Endothelial cell of umbilical vein (primary cell): Measurements from ENCODE around the gene NRG3.

Experiments used
- MYC ChIP-seq: IDR thresholded peaks from one replicate; pipeline ENCODE4 v1.6.1; 2011; ENCODE audit warnings: mild to moderate bottlenecking, low read depth, low read length
- POLR2A ChIP-seq: IDR thresholded peaks from 2 replicates; pipeline ENCODE4 v1.6.1; 2012; ENCODE audit warnings: low read depth, mild to moderate bottlenecking, control low read depth, low read length
- POLR2AphosphoS5 ChIP-seq: IDR thresholded peaks from 2 replicates; pipeline ENCODE4 v1.6.1; 2012; ENCODE audit warnings: low read depth, mild to moderate bottlenecking, control low read depth, low read length, moderate library complexity; ENCODE audit not compliant: insufficient read depth
- TF ChIP-seq, protein P1 (sequence below), 2 donors: IDR thresholded peaks; 1 replicate in 1 of 2; 2 replicates in 1 of 2; pipeline ENCODE4 v1.5.1; 2011; ENCODE audit warnings: low read length in 2 of 2, mild to moderate bottlenecking in 2 of 2, moderate library complexity in 2 of 2, control low read depth in 1 of 2, inconsistent platforms in 1 of 2, low read depth in 1 of 2; ENCODE audit not compliant: insufficient read depth in 1 of 2; ENCODE audit errors: extremely low read depth in 1 of 2
- TF ChIP-seq, protein P2 (sequence below): IDR thresholded peaks from 2 replicates; pipeline ENCODE4 v1.6.1; 2011; ENCODE audit not compliant: insufficient read depth, insufficient read length

GRCh38 chr10:81953420-81953819, 78.4 kb downstream of the NRG3 start:
- TF ChIP-seq POLR2AphosphoS5 (no peak), MYC (no peak), POLR2A (no peak)
- TF ChIP-seq, protein P1, sequence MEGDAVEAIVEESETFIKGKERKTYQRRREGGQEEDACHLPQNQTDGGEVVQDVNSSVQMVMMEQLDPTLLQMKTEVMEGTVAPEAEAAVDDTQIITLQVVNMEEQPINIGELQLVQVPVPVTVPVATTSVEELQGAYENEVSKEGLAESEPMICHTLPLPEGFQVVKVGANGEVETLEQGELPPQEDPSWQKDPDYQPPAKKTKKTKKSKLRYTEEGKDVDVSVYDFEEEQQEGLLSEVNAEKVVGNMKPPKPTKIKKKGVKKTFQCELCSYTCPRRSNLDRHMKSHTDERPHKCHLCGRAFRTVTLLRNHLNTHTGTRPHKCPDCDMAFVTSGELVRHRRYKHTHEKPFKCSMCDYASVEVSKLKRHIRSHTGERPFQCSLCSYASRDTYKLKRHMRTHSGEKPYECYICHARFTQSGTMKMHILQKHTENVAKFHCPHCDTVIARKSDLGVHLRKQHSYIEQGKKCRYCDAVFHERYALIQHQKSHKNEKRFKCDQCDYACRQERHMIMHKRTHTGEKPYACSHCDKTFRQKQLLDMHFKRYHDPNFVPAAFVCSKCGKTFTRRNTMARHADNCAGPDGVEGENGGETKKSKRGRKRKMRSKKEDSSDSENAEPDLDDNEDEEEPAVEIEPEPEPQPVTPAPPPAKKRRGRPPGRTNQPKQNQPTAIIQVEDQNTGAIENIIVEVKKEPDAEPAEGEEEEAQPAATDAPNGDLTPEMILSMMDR (IDR thresholded peaks at IDR 0.05; ENCODE audit: extremely low read depth in 1 of 2, insufficient read depth in 1 of 2, low read depth in 1 of 2, low read length in 2 of 2), result no peak
- TF ChIP-seq, protein P2, sequence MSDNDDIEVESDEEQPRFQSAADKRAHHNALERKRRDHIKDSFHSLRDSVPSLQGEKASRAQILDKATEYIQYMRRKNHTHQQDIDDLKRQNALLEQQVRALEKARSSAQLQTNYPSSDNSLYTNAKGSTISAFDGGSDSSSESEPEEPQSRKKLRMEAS, result no peak
